NCI-H748 (cell line): ENCODE results near the gene NAALADL2.
"Not testable (repeated sequence)": the region's sequence is repeated elsewhere in the genome, so short reads cannot be mapped to it uniquely, and the experiment has no call there.

Experiments
- DNase-seq: peaks from one replicate; lab custom pipeline; 2025; ENCODE audit not compliant: unreplicated experiment; lab: John Stamatoyannopoulos, UW

The NAALADL2 gene

GRCh38 chr3:175404621-175405020, 545.5 kb downstream of the NAALADL2 start:
- DNase-seq, result no peak

- no peak for DNase-seq
Measured at GRCh38 chr3:175410251-175410650, 551.1 kb downstream of the NAALADL2 start.

- no peak for DNase-seq
Measured at GRCh38 chr3:175411405-175411804, 552.3 kb downstream of the NAALADL2 start.

GRCh38 chr3:175411946-175412345, 552.8 kb downstream of the NAALADL2 start:
- DNase-seq, result no peak

- peak; percentile 33 for DNase-seq
Measured at GRCh38 chr3:175413926-175414325, 554.8 kb downstream of the NAALADL2 start.

GRCh38 chr3:175416600-175416999, 557.5 kb downstream of the NAALADL2 start:
- DNase-seq, result no peak

- no peak for DNase-seq
Measured at GRCh38 chr3:175417426-175417825, 558.3 kb downstream of the NAALADL2 start.

- no peak for DNase-seq
Measured at GRCh38 chr3:175421902-175422301, 562.8 kb downstream of the NAALADL2 start.

- peak; percentile 37 for DNase-seq
Measured at GRCh38 chr3:175422744-175423143, 563.6 kb downstream of the NAALADL2 start.

GRCh38 chr3:175423848-175424247, 564.7 kb downstream of the NAALADL2 start:
- not testable (repeated sequence) for DNase-seq

GRCh38 chr3:175426805-175427204, 567.7 kb downstream of the NAALADL2 start:
- no peak for DNase-seq

- DNase-seq, result no peak
Measured at GRCh38 chr3:175428466-175428865, 569.3 kb downstream of the NAALADL2 start.

- no peak for DNase-seq
Measured at GRCh38 chr3:175430983-175431773, 572.0 kb downstream of the NAALADL2 start.

- DNase-seq, result peak; percentile 73
Measured at GRCh38 chr3:175432376-175433025, 573.4 kb downstream of the NAALADL2 start.

- DNase-seq, result no peak
Measured at GRCh38 chr3:175433026-175433674, 574.0 kb downstream of the NAALADL2 start.

GRCh38 chr3:175434561-175434960, 575.4 kb downstream of the NAALADL2 start:
- peak; percentile 59 for DNase-seq

- no peak for DNase-seq
Measured at GRCh38 chr3:175443682-175444081, 584.5 kb downstream of the NAALADL2 start.

- DNase-seq, result no peak
Measured at GRCh38 chr3:175445741-175446140, 586.6 kb downstream of the NAALADL2 start.

GRCh38 chr3:175447521-175447920, 588.4 kb downstream of the NAALADL2 start:
- no peak for DNase-seq

- DNase-seq, result no peak
Measured at GRCh38 chr3:175453361-175453760, 594.2 kb downstream of the NAALADL2 start.

- no peak for DNase-seq
Measured at GRCh38 chr3:175456466-175456865, 597.3 kb downstream of the NAALADL2 start.

- no peak for DNase-seq
Measured at GRCh38 chr3:175457301-175457700, 598.2 kb downstream of the NAALADL2 start.
